OCI-LY1 (cell line): ENCODE measurements around the gene APEX1.

Experiments
- CTCF ChIP-seq: fragments of 200-600 bp; sonication (generic), shearing (Covaris generic); IDR thresholded peaks from 2 replicates; pipeline ENCODE4 v1.5.1; 2017; ENCODE audit warnings: mild to moderate bottlenecking, antibody characterized with exemption, low read length, moderate library complexity, mixed read lengths
- EZH2 ChIP-seq: fragments of 200-600 bp; sonication (generic), shearing (Covaris generic); IDR thresholded peaks from 2 replicates; pipeline ENCODE4 v1.8.0; 2017; ENCODE audit warnings: borderline replicate concordance, mixed run types, mild to moderate bottlenecking, antibody characterized with exemption, low read length, moderate library complexity, mixed read lengths

- TF ChIP-seq CTCF = no peak
- no peak for TF ChIP-seq EZH2
Observed at GRCh38 chr14:20472536-20473169, 17.6 kb downstream of the APEX1 start.
